GM23248 (cell line): ENCODE results near the gene PDIK1L.

Experiments
- EZH2 ChIP-seq: fragments of 200-600 bp; sonication (generic); IDR thresholded peaks from 2 replicates; pipeline ENCODE4 v1.6.1; 2018; ENCODE audit warnings: antibody characterized with exemption, mild to moderate bottlenecking; ENCODE audit not compliant: insufficient read depth, poor library complexity, severe bottlenecking
- EZH2phosphoT487 ChIP-seq: fragments of 200-600 bp; sonication (generic); IDR thresholded peaks from 2 replicates; pipeline ENCODE4 v1.6.1; 2018; ENCODE audit warnings: antibody characterized with exemption, moderate library complexity, mild to moderate bottlenecking, low read depth; ENCODE audit not compliant: insufficient read depth

DNA sequence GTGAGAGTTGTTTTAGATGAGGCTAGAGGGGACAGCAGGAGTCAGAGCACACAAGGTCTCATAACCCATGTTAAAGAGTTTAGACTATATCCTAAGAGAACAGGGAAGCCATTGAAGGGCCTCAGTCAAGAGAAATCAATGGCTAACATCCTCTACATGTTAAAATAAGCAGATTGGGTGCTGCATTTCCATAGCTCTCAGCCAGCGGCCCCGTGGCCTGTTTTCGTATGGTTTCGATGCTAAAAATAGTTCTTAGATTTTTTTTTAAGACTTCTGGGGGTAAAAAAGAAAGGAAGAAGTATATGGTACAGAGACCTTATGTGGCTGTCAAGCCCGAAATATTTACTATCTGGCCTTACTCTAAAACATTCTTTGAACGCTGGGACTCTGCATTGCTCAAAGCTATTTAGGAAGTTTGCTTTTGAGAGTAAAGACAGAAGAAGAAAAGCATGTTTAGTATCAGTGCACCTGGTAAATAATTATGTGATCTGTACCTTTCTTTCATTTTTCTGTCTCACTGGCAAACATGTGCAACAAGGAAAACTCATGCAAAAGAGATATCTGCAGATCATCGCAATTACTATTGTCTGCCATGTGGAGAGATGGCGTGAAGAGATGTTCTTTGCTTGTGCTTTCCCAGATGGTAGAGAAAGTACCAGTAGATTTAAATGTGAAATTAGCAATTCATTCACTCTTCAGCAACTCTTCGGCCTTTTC, 8.4 kb downstream of the PDIK1L start:
- TF ChIP-seq EZH2phosphoT487 (no peak), EZH2 (no peak)
